MCF 10A (cell line): ENCODE results near the gene RABEP1. TPM values are rescaled to one million over a fixed set of nuclear protein-coding genes. Genes with fewer than 3 reads are reported as not detected.

Experiments
- BruUV-seq: library from RNA; stranded (reverse); fragments of 400-500 nt; replicated peaks from 2 replicates; lab custom pipeline; 2021; lab: Mats Ljungman, UMichigan
- CTCF ChIA-PET: fragments of 300-600 bp; sonication (Branson Sonifier 250); formaldehyde crosslinking; extraction: SDS; loops from one replicate; lab custom pipeline; 2021; ENCODE audit warnings: antibody characterized with exemption, inconsistent platforms; lab: Yijun Ruan, JAX
- POLR2A ChIA-PET: fragments of 300-600, 350-650 bp; sonication (Branson Sonifier 250); formaldehyde crosslinking; extraction: SDS; loops from one replicate; lab custom pipeline; 2020; ENCODE audit warnings: antibody characterized with exemption, inconsistent platforms; lab: Yijun Ruan, JAX
- DNase-seq: peaks from one replicate; pipeline ENCODE4 v3.0.0-alpha.2; 2018; ENCODE audit not compliant: unreplicated experiment
- H3K27ac Mint-ChIP-seq: one replicate; pipeline ENCODE4 v1.8.0; 2022; ENCODE audit warnings: mild to moderate bottlenecking, low read depth, mixed read lengths; ENCODE audit not compliant: unreplicated experiment
- H3K27me3 Mint-ChIP-seq: one replicate; pipeline ENCODE4 v1.8.0; 2022; ENCODE audit warnings: mixed read lengths; ENCODE audit not compliant: insufficient read depth, unreplicated experiment
- H3K36me3 Mint-ChIP-seq: one replicate; pipeline ENCODE4 v1.8.0; 2022; ENCODE audit warnings: mild to moderate bottlenecking, moderate library complexity, mixed read lengths; ENCODE audit not compliant: insufficient read depth, unreplicated experiment
- H3K4me1 Mint-ChIP-seq: one replicate; pipeline ENCODE4 v1.8.0; 2022; ENCODE audit warnings: mixed read lengths; ENCODE audit not compliant: insufficient read depth, unreplicated experiment
- H3K4me3 Mint-ChIP-seq: one replicate; pipeline ENCODE4 v1.8.0; 2022; ENCODE audit warnings: mild to moderate bottlenecking, moderate library complexity, mixed read lengths; ENCODE audit not compliant: unreplicated experiment
- H3K9me3 Mint-ChIP-seq: one replicate; pipeline ENCODE4 v1.8.0; 2022; ENCODE audit warnings: mixed read lengths; ENCODE audit not compliant: unreplicated experiment
- intact Hi-C: fragments of 100-400 bp; cut with micrococcal nuclease; formaldehyde crosslinking; loops from 2 replicates; pipeline ENCODE4 v1.14.1; 2022
- total RNA-seq: library from RNA; stranded (reverse); gene quantifications from 2 replicates; pipeline ENCODE4 v1.2.3, GENCODE V29; 2022
- TF ChIP-seq, protein P1 (sequence below): fragments of 200-600 bp; IDR thresholded peaks from one replicate; pipeline ENCODE4 v1.8.0; 2022; ENCODE audit warnings: antibody characterized with exemption, mild to moderate bottlenecking; ENCODE audit not compliant: unreplicated experiment

The RABEP1 gene
- total RNA-seq, 1 experiment from 2014 or later = 50.1 TPM

GRCh38 chr17:5330981-5331380, 48.9 kb downstream of the RABEP1 start:
- CTCF ChIA-PET = no interaction called here
- no TSS peak for BruUV-seq
- intact Hi-C loops = no loop called here
- H3K4me1 Mint-ChIP-seq = no peaks in the 10 kb centered on the region
- no peak overlapping the region for H3K27ac Mint-ChIP-seq
- peaks cover 25% of the 10 kb centered on the region for H3K36me3 Mint-ChIP-seq
- no peaks in the 10 kb centered on the region for H3K27me3 Mint-ChIP-seq
- TF ChIP-seq, protein P1, sequence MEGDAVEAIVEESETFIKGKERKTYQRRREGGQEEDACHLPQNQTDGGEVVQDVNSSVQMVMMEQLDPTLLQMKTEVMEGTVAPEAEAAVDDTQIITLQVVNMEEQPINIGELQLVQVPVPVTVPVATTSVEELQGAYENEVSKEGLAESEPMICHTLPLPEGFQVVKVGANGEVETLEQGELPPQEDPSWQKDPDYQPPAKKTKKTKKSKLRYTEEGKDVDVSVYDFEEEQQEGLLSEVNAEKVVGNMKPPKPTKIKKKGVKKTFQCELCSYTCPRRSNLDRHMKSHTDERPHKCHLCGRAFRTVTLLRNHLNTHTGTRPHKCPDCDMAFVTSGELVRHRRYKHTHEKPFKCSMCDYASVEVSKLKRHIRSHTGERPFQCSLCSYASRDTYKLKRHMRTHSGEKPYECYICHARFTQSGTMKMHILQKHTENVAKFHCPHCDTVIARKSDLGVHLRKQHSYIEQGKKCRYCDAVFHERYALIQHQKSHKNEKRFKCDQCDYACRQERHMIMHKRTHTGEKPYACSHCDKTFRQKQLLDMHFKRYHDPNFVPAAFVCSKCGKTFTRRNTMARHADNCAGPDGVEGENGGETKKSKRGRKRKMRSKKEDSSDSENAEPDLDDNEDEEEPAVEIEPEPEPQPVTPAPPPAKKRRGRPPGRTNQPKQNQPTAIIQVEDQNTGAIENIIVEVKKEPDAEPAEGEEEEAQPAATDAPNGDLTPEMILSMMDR = no peak
- no peaks in the 10 kb centered on the region for H3K9me3 Mint-ChIP-seq
- POLR2A ChIA-PET = interaction anchor here (0.6 kb wide), 1 partner anchor 9 kb away, joined by 3 read pairs; no protein-coding TSS in a partner anchor
- no peak for DNase-seq
- no peak overlapping the region for H3K4me3 Mint-ChIP-seq

DNA sequence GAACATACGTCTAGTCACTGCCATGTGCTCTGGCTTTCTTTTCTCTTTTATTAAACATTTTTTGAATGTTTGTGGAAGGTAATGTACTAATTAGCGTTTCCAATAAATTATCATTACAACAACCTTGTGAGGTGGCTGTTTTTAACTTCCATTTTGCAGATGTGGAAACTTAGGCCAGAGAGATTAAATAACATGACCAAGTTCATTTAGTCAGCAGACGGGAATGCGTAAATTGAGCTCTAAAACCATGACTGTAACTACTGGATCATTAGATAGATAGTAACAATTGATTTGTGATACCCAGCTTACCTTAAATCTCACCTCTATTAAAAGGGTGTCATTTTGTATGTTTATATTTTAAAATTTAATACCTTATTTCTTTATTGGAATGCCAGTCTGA, 49.4 kb downstream of the RABEP1 start:
- Mint-ChIP-seq H3K4me1 (no peaks in the 10 kb centered on the region), H3K27me3 (no peaks in the 10 kb centered on the region), H3K4me3 (no peak overlapping the region), H3K9me3 (no peaks in the 10 kb centered on the region), H3K27ac (no peak overlapping the region), H3K36me3 (peaks cover 25% of the 10 kb centered on the region)
- intact Hi-C loops = no loop called here
- DNase-seq = no peak
- TF ChIP-seq, protein P1 = no peak
- BruUV-seq = no TSS peak
- CTCF ChIA-PET = interaction anchor here (2.6 kb wide), 1 partner anchor 24 kb away, joined by 7 read pairs; no protein-coding TSS in a partner anchor
- POLR2A ChIA-PET = interaction anchor here (0.6 kb wide), 1 partner anchor 9 kb away, joined by 3 read pairs; no protein-coding TSS in a partner anchor

- Mint-ChIP-seq H3K9me3 (no peaks in the 10 kb centered on the region), H3K36me3 (peaks cover 68% of the 10 kb centered on the region), H3K4me1 (no peaks in the 10 kb centered on the region), H3K27me3 (no peaks in the 10 kb centered on the region), H3K4me3 (no peak overlapping the region), H3K27ac (no peak overlapping the region)
- TF ChIP-seq, protein P1 = no peak
- intact Hi-C loops = no loop called here
- ChIA-PET CTCF (no interaction called here), POLR2A (no interaction called here)
- no TSS peak for BruUV-seq
- DNase-seq = no peak
These were observed 62.8 kb downstream of the RABEP1 start for GRCh38 chr17:5344914-5345313.

DNA sequence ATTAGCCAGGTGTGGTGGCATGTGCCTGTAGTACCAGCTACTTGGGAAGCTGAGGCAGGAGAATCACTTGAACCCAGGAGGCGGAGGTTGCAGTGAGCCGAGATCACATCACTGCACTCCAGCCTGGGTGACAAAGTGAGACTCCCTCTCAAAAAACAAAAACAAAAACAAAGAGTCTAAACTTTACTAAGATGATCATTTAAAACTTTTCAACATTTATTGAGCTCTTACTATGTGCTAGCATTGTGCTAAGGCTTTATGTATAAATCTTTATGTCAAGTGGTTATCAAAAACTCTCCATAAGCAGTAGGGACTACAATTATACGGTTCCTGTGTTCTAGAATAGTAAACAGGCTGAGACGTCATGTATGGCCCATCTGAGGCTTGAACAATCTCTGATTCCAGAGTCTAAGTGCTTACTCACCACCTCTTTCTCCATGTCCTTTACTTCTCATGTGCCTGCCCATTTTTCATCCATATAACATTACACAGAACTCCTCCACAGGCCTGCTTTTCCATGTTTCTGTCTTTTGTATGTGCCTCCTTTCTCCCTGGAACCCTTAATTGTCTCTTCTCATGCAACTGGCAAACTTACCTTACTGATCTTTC, 70.7 kb downstream of the RABEP1 start:
- no TSS peak for BruUV-seq
- Mint-ChIP-seq H3K4me1 (peaks cover 5% of the 10 kb centered on the region), H3K36me3 (peaks cover 89% of the 10 kb centered on the region), H3K27me3 (no peaks in the 10 kb centered on the region), H3K9me3 (no peaks in the 10 kb centered on the region), H3K27ac (peak overlapping the region; percentile 13), H3K4me3 (no peak overlapping the region)
- no peak for DNase-seq
- intact Hi-C loops = no loop called here
- CTCF ChIA-PET = no interaction called here
- POLR2A ChIA-PET = no interaction called here
- TF ChIP-seq, protein P1 = no peak
